ENCODE data around the gene GTPBP2. TPM values are rescaled to one million over a fixed set of nuclear protein-coding genes. Genes with fewer than 3 reads are reported as not detected.

The GTPBP2 gene
- total RNA-seq, 1 donor, result 61.2 TPM

GRCh38 chr6:43673444-43674084 lies 44.5 kb upstream of the GTPBP2 start:
- DNase-seq (ENCODE audit: low read depth), result no peak
- TF ChIP-seq CTCF (IDR thresholded peaks at IDR 0.05; ENCODE audit: insufficient read depth, low read length), result no peak
- no peak overlapping the region for H3K4me3 ChIP-seq (ENCODE audit: low read depth, low read length)

- DNase-seq (ENCODE audit: low read depth), result peak; percentile 27
- H3K4me3 ChIP-seq (ENCODE audit: low read depth, low read length), result no peak overlapping the region
- TF ChIP-seq CTCF (IDR thresholded peaks at IDR 0.05; ENCODE audit: insufficient read depth, low read length), result no peak
These were observed 43.0 kb upstream of the GTPBP2 start for GRCh38 chr6:43671801-43672690.

- TF ChIP-seq CTCF (IDR thresholded peaks at IDR 0.05; ENCODE audit: insufficient read depth, low read length), result no peak
- no peak for DNase-seq (ENCODE audit: low read depth)
These were observed 42.1 kb upstream of the GTPBP2 start for GRCh38 chr6:43671011-43671800.

GRCh38 chr6:43670623-43670986 lies 41.5 kb upstream of the GTPBP2 start:
- DNase-seq (ENCODE audit: low read depth), result no peak
- no peak for TF ChIP-seq CTCF (IDR thresholded peaks at IDR 0.05; ENCODE audit: insufficient read depth, low read length)
- H3K4me3 ChIP-seq (ENCODE audit: low read depth, low read length), result no peak overlapping the region

More at GRCh38 chr6:43671011-43671800, 42.1 kb upstream of the GTPBP2 start:
- no peak overlapping the region for H3K4me3 ChIP-seq (ENCODE audit: low read depth, low read length)

- H3K4me3 ChIP-seq (ENCODE audit: low read depth, low read length), result no peak overlapping the region
- no peak for DNase-seq (ENCODE audit: low read depth)
- TF ChIP-seq CTCF (IDR thresholded peaks at IDR 0.05; ENCODE audit: insufficient read depth, low read length), result no peak
These were observed 41.0 kb upstream of the GTPBP2 start for GRCh38 chr6:43669922-43670622.
